Panc1 (cell line): Measurements from ENCODE around the gene WDFY3.

Experiments used
- TF ChIP-seq, protein P1 (sequence below): fragments of 450-650 bp; IDR thresholded peaks from 2 replicates; pipeline ENCODE4 v1.5.1; 2017; ENCODE audit warnings: mild to moderate bottlenecking
- TF ChIP-seq, protein P2 (sequence below), 2 experiments: IDR thresholded peaks; 2 replicates each; pipeline ENCODE4 v1.6.1; 2011 to 2012; ENCODE audit warnings: low read depth in 2 of 2, control low read depth in 1 of 2, low read length in 1 of 2, mild to moderate bottlenecking in 1 of 2, moderate library complexity in 1 of 2; ENCODE audit not compliant: insufficient read depth in 1 of 2

DNA sequence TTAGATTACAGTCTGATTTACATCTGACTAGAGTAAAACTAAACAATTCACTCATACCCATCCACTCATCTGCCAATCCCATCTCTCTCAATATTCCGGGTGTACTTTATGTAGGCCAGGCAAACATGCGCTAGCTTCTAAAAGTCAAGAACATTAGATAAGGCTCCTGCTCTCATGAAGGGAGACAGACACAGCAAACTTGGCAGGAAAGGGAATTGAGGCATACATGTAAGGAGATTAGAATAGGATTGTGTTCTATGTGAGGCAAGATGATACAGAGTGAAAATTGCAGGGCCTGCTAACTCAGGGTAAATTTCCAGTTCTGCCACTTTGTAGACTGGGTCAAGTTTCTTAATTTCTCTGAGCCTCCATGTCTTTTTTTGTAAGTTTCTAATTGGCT, 247.8 kb downstream of the WDFY3 start:
- TF ChIP-seq, protein P1, sequence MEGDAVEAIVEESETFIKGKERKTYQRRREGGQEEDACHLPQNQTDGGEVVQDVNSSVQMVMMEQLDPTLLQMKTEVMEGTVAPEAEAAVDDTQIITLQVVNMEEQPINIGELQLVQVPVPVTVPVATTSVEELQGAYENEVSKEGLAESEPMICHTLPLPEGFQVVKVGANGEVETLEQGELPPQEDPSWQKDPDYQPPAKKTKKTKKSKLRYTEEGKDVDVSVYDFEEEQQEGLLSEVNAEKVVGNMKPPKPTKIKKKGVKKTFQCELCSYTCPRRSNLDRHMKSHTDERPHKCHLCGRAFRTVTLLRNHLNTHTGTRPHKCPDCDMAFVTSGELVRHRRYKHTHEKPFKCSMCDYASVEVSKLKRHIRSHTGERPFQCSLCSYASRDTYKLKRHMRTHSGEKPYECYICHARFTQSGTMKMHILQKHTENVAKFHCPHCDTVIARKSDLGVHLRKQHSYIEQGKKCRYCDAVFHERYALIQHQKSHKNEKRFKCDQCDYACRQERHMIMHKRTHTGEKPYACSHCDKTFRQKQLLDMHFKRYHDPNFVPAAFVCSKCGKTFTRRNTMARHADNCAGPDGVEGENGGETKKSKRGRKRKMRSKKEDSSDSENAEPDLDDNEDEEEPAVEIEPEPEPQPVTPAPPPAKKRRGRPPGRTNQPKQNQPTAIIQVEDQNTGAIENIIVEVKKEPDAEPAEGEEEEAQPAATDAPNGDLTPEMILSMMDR = no peak
- TF ChIP-seq, protein P2, sequence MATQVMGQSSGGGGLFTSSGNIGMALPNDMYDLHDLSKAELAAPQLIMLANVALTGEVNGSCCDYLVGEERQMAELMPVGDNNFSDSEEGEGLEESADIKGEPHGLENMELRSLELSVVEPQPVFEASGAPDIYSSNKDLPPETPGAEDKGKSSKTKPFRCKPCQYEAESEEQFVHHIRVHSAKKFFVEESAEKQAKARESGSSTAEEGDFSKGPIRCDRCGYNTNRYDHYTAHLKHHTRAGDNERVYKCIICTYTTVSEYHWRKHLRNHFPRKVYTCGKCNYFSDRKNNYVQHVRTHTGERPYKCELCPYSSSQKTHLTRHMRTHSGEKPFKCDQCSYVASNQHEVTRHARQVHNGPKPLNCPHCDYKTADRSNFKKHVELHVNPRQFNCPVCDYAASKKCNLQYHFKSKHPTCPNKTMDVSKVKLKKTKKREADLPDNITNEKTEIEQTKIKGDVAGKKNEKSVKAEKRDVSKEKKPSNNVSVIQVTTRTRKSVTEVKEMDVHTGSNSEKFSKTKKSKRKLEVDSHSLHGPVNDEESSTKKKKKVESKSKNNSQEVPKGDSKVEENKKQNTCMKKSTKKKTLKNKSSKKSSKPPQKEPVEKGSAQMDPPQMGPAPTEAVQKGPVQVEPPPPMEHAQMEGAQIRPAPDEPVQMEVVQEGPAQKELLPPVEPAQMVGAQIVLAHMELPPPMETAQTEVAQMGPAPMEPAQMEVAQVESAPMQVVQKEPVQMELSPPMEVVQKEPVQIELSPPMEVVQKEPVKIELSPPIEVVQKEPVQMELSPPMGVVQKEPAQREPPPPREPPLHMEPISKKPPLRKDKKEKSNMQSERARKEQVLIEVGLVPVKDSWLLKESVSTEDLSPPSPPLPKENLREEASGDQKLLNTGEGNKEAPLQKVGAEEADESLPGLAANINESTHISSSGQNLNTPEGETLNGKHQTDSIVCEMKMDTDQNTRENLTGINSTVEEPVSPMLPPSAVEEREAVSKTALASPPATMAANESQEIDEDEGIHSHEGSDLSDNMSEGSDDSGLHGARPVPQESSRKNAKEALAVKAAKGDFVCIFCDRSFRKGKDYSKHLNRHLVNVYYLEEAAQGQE (IDR thresholded peaks at IDR 0.05; ENCODE audit: insufficient read depth in 1 of 2, low read depth in 2 of 2, low read length in 1 of 2) = no peak
